ENCODE results near the gene APOD. TPM values are rescaled to one million over a fixed set of nuclear protein-coding genes. Genes with fewer than 3 reads are reported as not detected.

The APOD gene
- total RNA-seq, 3 donors from 2014 or later (not counting 1 experiment from before 2014, with no cell fraction given), result not detected

DNA sequence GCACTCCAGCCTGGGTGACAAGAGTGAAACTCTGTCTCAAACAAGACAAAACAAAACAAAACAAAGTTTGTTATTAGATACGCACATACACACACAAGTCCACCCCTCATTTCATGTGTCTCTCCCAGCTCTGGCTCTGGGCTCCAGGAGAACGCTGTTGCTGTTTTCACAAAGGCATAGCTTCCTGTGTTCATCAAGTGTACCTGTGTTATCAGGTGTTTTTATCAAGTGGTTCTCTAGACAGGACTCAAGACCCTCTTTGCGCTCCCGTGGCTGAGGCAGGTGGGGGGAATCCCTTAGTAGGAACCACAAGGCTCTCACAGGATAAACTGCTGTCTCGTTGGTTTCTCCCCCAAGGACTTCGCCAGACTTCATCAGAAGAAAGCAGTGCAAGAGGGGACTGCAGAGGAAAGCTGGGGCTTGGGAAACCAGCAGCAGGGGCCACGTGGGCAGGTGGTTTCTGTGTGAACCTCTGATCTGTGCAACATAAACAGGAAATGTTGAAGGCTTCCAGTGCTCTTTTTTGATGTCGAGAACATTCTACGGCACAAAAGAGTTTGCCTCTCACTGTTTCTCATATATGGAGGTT lies 33.7 kb downstream of the APOD start:
- intact Hi-C loops (cut with micrococcal nuclease), result no loop called here
- DNase-seq (peak; percentile 67 to 94), ATAC-seq (peak; percentile 79 to 86 (median 85))
- Mint-ChIP-seq H3K4me1 (peaks cover 59 to 67% of the 10 kb centered on the region in 2 donors), H3K4me3 (peak overlapping the region; percentile 86), H3K27ac (peak overlapping the region; percentile 95), H3K36me3 (no peaks in the 10 kb centered on the region), H3K27me3 (ENCODE audit: low read depth in 2 of 2) (no peaks in the 10 kb centered on the region), H3K9me3 (no peaks in the 10 kb centered on the region)
- TF ChIP-seq, protein P1, sequence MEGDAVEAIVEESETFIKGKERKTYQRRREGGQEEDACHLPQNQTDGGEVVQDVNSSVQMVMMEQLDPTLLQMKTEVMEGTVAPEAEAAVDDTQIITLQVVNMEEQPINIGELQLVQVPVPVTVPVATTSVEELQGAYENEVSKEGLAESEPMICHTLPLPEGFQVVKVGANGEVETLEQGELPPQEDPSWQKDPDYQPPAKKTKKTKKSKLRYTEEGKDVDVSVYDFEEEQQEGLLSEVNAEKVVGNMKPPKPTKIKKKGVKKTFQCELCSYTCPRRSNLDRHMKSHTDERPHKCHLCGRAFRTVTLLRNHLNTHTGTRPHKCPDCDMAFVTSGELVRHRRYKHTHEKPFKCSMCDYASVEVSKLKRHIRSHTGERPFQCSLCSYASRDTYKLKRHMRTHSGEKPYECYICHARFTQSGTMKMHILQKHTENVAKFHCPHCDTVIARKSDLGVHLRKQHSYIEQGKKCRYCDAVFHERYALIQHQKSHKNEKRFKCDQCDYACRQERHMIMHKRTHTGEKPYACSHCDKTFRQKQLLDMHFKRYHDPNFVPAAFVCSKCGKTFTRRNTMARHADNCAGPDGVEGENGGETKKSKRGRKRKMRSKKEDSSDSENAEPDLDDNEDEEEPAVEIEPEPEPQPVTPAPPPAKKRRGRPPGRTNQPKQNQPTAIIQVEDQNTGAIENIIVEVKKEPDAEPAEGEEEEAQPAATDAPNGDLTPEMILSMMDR (IDR thresholded peaks at IDR 0.05), result no peak
- Histone ChIP-seq H3K36me3 (ENCODE audit: control insufficient read depth, insufficient read depth, low read length) (no peaks in the 10 kb centered on the region), H3K4me3 (ENCODE audit: low read length) (peak overlapping the region; percentile 19), H3K27me3 (ENCODE audit: control insufficient read depth, insufficient read depth, low read length) (no peaks in the 10 kb centered on the region), H3K27ac (ENCODE audit: low read length) (peak overlapping the region; percentile 80), H3K9me3 (ENCODE audit: control insufficient read depth, insufficient read depth, low read length) (no peaks in the 10 kb centered on the region), H3K4me1 (ENCODE audit: control insufficient read depth, insufficient read depth, low read length) (peaks cover 56% of the 10 kb centered on the region)
- 8% methylated on average over 8 of the region's 9 CpGs for WGBS (ENCODE audit: insufficient coverage)

DNA sequence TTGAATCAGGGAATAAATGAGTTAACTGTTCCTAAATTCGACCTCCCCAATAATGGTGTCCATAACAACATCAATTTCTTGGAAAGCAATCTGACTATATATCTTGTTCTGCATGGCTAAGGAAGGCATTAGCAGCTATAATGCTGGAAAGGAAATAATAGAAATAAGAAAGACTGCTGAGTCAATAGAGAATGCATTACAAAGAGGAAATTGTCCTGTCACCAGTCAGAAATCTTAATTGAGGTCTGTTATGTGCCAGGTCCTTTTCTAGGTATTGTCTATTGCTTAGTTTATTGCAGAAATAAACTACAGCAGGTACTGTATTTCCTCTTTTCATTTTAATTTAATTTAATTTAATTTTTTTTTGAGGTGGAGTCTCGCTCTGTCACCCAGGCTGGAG lies 34.8 kb downstream of the APOD start:
- Mint-ChIP-seq H3K4me3 (peak overlapping the region; percentile 60), H3K27ac (peak overlapping the region; percentile 35 to 41), H3K36me3 (no peaks in the 10 kb centered on the region), H3K9me3 (no peaks in the 10 kb centered on the region), H3K4me1 (peaks cover 68 to 75% of the 10 kb centered on the region in 2 donors), H3K27me3 (ENCODE audit: low read depth in 2 of 2) (no peaks in the 10 kb centered on the region)
- DNase-seq, result peak in 1 of 2 donors; percentile 46
- H3K27me3 ChIP-seq (ENCODE audit: control insufficient read depth, insufficient read depth, low read length), result no peaks in the 10 kb centered on the region
- H3K27ac ChIP-seq (ENCODE audit: low read length), result no peak overlapping the region
- intact Hi-C loops (cut with micrococcal nuclease), result no loop called here
- TF ChIP-seq, protein P1 (IDR thresholded peaks at IDR 0.05), result no peak
- no peak overlapping the region for H3K4me3 ChIP-seq (ENCODE audit: low read length)
- 57% methylated on average over 1 of the region's 2 CpGs for WGBS (ENCODE audit: insufficient coverage)
- H3K9me3 ChIP-seq (ENCODE audit: control insufficient read depth, insufficient read depth, low read length), result no peaks in the 10 kb centered on the region
- ATAC-seq, result no peak
- peaks cover 66% of the 10 kb centered on the region for H3K4me1 ChIP-seq (ENCODE audit: control insufficient read depth, insufficient read depth, low read length)
- H3K36me3 ChIP-seq (ENCODE audit: control insufficient read depth, insufficient read depth, low read length), result no peaks in the 10 kb centered on the region

DNA sequence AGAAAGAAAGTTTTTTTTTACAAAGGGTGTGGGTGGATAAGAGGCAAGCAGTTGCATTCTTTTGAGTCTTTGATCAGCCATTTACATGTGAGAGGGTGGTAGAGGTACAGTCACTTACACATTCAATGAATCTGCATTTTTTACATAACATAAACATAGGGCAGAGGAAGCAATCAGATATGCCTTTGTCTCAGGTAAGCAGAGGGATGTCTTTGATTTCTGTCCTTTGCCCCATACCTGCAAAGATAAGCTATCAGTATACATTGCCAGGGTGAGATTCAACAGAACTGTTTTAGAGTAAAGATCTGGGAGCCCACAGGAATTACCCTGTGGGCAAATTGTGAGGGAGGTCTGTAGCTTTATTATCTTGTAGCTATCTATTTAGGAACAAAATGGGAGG lies 35.2 kb downstream of the APOD start:
- H3K4me3 Mint-ChIP-seq, result peak overlapping the region; percentile 60
- no peak overlapping the region for H3K4me3 ChIP-seq (ENCODE audit: low read length)
- H3K9me3 Mint-ChIP-seq, result no peaks in the 10 kb centered on the region
- H3K27ac ChIP-seq (ENCODE audit: low read length), result no peak overlapping the region
- TF ChIP-seq, protein P1 (IDR thresholded peaks at IDR 0.05), result no peak
- no peaks in the 10 kb centered on the region for H3K36me3 ChIP-seq (ENCODE audit: control insufficient read depth, insufficient read depth, low read length)
- ATAC-seq (no peak), DNase-seq (peak in 1 of 2 donors; percentile 43)
- no peaks in the 10 kb centered on the region for H3K27me3 Mint-ChIP-seq (ENCODE audit: low read depth in 2 of 2)
- no peaks in the 10 kb centered on the region for H3K36me3 Mint-ChIP-seq
- H3K4me1 Mint-ChIP-seq, result peaks cover 73 to 79% of the 10 kb centered on the region in 2 donors
- H3K27me3 ChIP-seq (ENCODE audit: control insufficient read depth, insufficient read depth, low read length), result no peaks in the 10 kb centered on the region
- intact Hi-C loops (cut with micrococcal nuclease), result no loop called here
- H3K9me3 ChIP-seq (ENCODE audit: control insufficient read depth, insufficient read depth, low read length), result no peaks in the 10 kb centered on the region
- H3K4me1 ChIP-seq (ENCODE audit: control insufficient read depth, insufficient read depth, low read length), result peaks cover 71% of the 10 kb centered on the region
- peak overlapping the region; percentile 35 to 41 for H3K27ac Mint-ChIP-seq

DNA sequence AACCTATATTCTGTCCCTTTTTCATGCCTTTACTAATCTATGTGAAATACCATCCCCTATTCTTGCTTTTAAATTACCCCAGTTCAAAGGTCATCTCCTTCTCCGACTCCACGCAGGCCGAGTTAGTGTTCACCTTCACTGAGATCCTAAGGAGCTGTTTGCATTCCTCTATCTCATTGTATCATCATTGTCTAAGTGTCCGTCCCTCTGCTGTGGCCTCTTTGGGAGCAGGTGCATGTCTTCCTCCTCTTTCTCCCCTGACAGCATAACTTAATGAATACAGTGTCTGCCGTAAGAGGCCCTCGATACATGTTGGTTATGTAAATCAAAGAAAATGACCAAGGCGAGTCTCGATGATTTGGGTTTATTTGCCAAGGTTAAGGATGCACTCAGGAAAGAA lies 35.7 kb downstream of the APOD start:
- no peak overlapping the region for H3K27ac ChIP-seq (ENCODE audit: low read length)

More for the DNA sequence above, 35.7 kb downstream of the APOD start:
- no peaks in the 10 kb centered on the region for H3K27me3 ChIP-seq (ENCODE audit: control insufficient read depth, insufficient read depth, low read length)
- no peaks in the 10 kb centered on the region for H3K9me3 ChIP-seq (ENCODE audit: control insufficient read depth, insufficient read depth, low read length)
- H3K4me3 ChIP-seq (ENCODE audit: low read length), result no peak overlapping the region
- Mint-ChIP-seq H3K4me1 (peaks cover 73 to 76% of the 10 kb centered on the region in 2 donors), H3K36me3 (no peaks in the 10 kb centered on the region), H3K9me3 (no peaks in the 10 kb centered on the region), H3K27ac (peak overlapping the region; percentile 35 to 41), H3K4me3 (peak overlapping the region; percentile 60), H3K27me3 (ENCODE audit: low read depth in 2 of 2) (no peaks in the 10 kb centered on the region)
- 97% methylated on average over 8 of the region's 8 CpGs for WGBS (ENCODE audit: insufficient coverage)
- TF ChIP-seq, protein P1 (IDR thresholded peaks at IDR 0.05), result no peak
- H3K36me3 ChIP-seq (ENCODE audit: control insufficient read depth, insufficient read depth, low read length), result no peaks in the 10 kb centered on the region
- peaks cover 69% of the 10 kb centered on the region for H3K4me1 ChIP-seq (ENCODE audit: control insufficient read depth, insufficient read depth, low read length)
- no peak for DNase-seq
- intact Hi-C loops (cut with micrococcal nuclease), result no loop called here
- no peak for ATAC-seq

Measured in natural killer cell (primary cell).